Neural progenitor cell (in vitro differentiated cells): Measurements from ENCODE around the gene RANBP6. TPM values are rescaled to one million over a fixed set of nuclear protein-coding genes. Genes with fewer than 3 reads are reported as not detected.

Experiments used
- DNase-seq: peaks from one replicate; pipeline ENCODE4 v3.0.0-alpha.2; 2016; ENCODE audit warnings: low spot score
- H2AFZ ChIP-seq: fragments of 200-600 bp; sonication (generic); replicated peaks from 2 replicates; pipeline ENCODE4 v1.6.1; 2016; ENCODE audit warnings: antibody characterized with exemption
- H3F3A ChIP-seq: fragments of 200-600 bp; sonication (generic); 2 replicates; pipeline ENCODE4 v1.6.1; 2016; ENCODE audit warnings: antibody characterized with exemption, low read depth
- H3K27ac ChIP-seq: fragments of 200-600 bp; sonication (generic); 2 replicates; pipeline ENCODE4 v1.5.1; 2016; ENCODE audit warnings: mild to moderate bottlenecking
- H3K27me3 ChIP-seq: fragments of 200-600 bp; sonication (generic); 2 replicates; pipeline ENCODE4 v1.6.1; 2016; ENCODE audit warnings: mild to moderate bottlenecking, moderate library complexity
- H3K36me3 ChIP-seq: fragments of 200-600 bp; sonication (generic); 2 replicates; pipeline ENCODE4 v1.5.1; 2016
- H3K4me1 ChIP-seq: fragments of 200-600 bp; sonication (generic); 2 replicates; pipeline ENCODE4 v1.6.1; 2016; ENCODE audit warnings: mixed run types
- H3K4me2 ChIP-seq: fragments of 200-600 bp; sonication (generic); 2 replicates; pipeline ENCODE4 v1.6.1; 2016
- H3K4me3 ChIP-seq: fragments of 200-600 bp; sonication (generic); 2 replicates; pipeline ENCODE4 v1.5.1; 2016
- H3K79me2 ChIP-seq: fragments of 200-600 bp; sonication (generic); 2 replicates; pipeline ENCODE4 v1.6.1; 2016; ENCODE audit warnings: low read depth
- H3K9ac ChIP-seq: fragments of 200-600 bp; sonication (generic); 2 replicates; pipeline ENCODE4 v1.6.1; 2016
- H3K9me3 ChIP-seq: fragments of 200-600 bp; sonication (generic); 2 replicates; pipeline ENCODE4 v1.5.1; 2016; ENCODE audit warnings: low read depth
- H4K20me1 ChIP-seq: fragments of 200-600 bp; sonication (generic); 2 replicates; pipeline ENCODE4 v1.6.1; 2016; ENCODE audit warnings: low read depth
- H3K27ac Mint-ChIP-seq: 3 replicates; pipeline ENCODE4 v1.8.0; 2021; ENCODE audit warnings: mixed read lengths
- H3K27me3 Mint-ChIP-seq: 2 replicates; pipeline ENCODE4 v1.8.0; 2022; ENCODE audit warnings: low read depth, mild to moderate bottlenecking, inconsistent platforms, moderate library complexity, mixed read lengths; ENCODE audit not compliant: insufficient read depth
- H3K36me3 Mint-ChIP-seq: 3 replicates; pipeline ENCODE4 v1.8.0; 2021; ENCODE audit warnings: mixed read lengths
- H3K4me1 Mint-ChIP-seq: 3 replicates; pipeline ENCODE4 v1.8.0; 2021; ENCODE audit warnings: mixed read lengths
- H3K4me3 Mint-ChIP-seq: 3 replicates; pipeline ENCODE4 v1.8.0; 2021; ENCODE audit warnings: mild to moderate bottlenecking, moderate library complexity, mixed read lengths
- H3K9me3 Mint-ChIP-seq: 3 replicates; pipeline ENCODE4 v1.8.0; 2020; ENCODE audit warnings: mixed read lengths
- CTCF ChIP-seq: fragments of 200-600 bp; sonication (generic); IDR thresholded peaks from 2 replicates; pipeline ENCODE4 v1.5.1; 2017; ENCODE audit warnings: antibody characterized with exemption, mild to moderate bottlenecking
- EZH2 ChIP-seq: fragments of 200-600 bp; sonication (generic); IDR thresholded peaks from 2 replicates; pipeline ENCODE4 v1.6.1; 2017; ENCODE audit warnings: antibody characterized with exemption, mild to moderate bottlenecking, moderate library complexity
- EZH2phosphoT487 ChIP-seq: fragments of 200-600 bp; sonication (generic); IDR thresholded peaks from 2 replicates; pipeline ENCODE4 v1.6.1; 2017; ENCODE audit warnings: antibody characterized with exemption
- total RNA-seq: library from RNA; depleted of rRNA; stranded (reverse); fragments of >200 nt; gene quantifications from 2 replicates; pipeline ENCODE4 v1.2.3, GENCODE V29; 2015; ENCODE audit warnings: low replicate concordance

RANBP6 gene
- total RNA-seq, 1 donor from 2014 or later: 63.0 TPM

- no peak overlapping the region for H2AFZ ChIP-seq
- H3K4me3 ChIP-seq: no peak overlapping the region
- no peaks in the 10 kb centered on the region for H3K27me3 ChIP-seq
- H3K27ac ChIP-seq: no peak overlapping the region
- Mint-ChIP-seq H3K27ac (no peak overlapping the region), H3K4me3 (no peak overlapping the region), H3K4me1 (no peaks in the 10 kb centered on the region), H3K36me3 (no peaks in the 10 kb centered on the region), H3K27me3 (no peaks in the 10 kb centered on the region), H3K9me3 (no peaks in the 10 kb centered on the region)
- H3K9ac ChIP-seq: no peak overlapping the region
- no peaks in the 10 kb centered on the region for H3K4me1 ChIP-seq
- H3K9me3 ChIP-seq: no peaks in the 10 kb centered on the region
- H4K20me1 ChIP-seq: no peaks in the 10 kb centered on the region
- H3K79me2 ChIP-seq: no peaks in the 10 kb centered on the region
- no peak for DNase-seq
- H3K4me2 ChIP-seq: no peak overlapping the region
- no peak for TF ChIP-seq EZH2phosphoT487
- no peak for TF ChIP-seq EZH2
- TF ChIP-seq CTCF: no peak
- no peaks in the 10 kb centered on the region for H3K36me3 ChIP-seq
- no peaks in the 10 kb centered on the region for H3F3A ChIP-seq
These were observed 24.7 kb upstream of the RANBP6 start for GRCh38 chr9:6040077-6040476.

GRCh38 chr9:6036391-6036790 is 21.0 kb upstream of the RANBP6 start:
- Histone ChIP-seq H2AFZ (no peak overlapping the region), H3K4me3 (no peak overlapping the region), H3K36me3 (no peaks in the 10 kb centered on the region), H3K4me1 (no peaks in the 10 kb centered on the region), H3K27ac (no peak overlapping the region), H4K20me1 (no peaks in the 10 kb centered on the region), H3F3A (no peaks in the 10 kb centered on the region), H3K4me2 (no peak overlapping the region), H3K9me3 (no peaks in the 10 kb centered on the region), H3K9ac (no peak overlapping the region), H3K27me3 (no peaks in the 10 kb centered on the region), H3K79me2 (no peaks in the 10 kb centered on the region)
- H3K4me1 Mint-ChIP-seq: no peaks in the 10 kb centered on the region
- H3K27ac Mint-ChIP-seq: no peak overlapping the region
- TF ChIP-seq EZH2 (no peak), EZH2phosphoT487 (no peak), CTCF (no peak)
- no peaks in the 10 kb centered on the region for H3K36me3 Mint-ChIP-seq
- no peak for DNase-seq
- no peaks in the 10 kb centered on the region for H3K27me3 Mint-ChIP-seq
- H3K4me3 Mint-ChIP-seq: no peak overlapping the region
- no peaks in the 10 kb centered on the region for H3K9me3 Mint-ChIP-seq

GRCh38 chr9:6034954-6035353 is 19.5 kb upstream of the RANBP6 start:
- no peaks in the 10 kb centered on the region for H3K27me3 Mint-ChIP-seq
- H3K4me2 ChIP-seq: no peak overlapping the region
- H3K27ac ChIP-seq: no peak overlapping the region
- no peaks in the 10 kb centered on the region for H3K79me2 ChIP-seq
- no peaks in the 10 kb centered on the region for H3K9me3 Mint-ChIP-seq
- H3K4me3 ChIP-seq: no peak overlapping the region
- H3K27me3 ChIP-seq: no peaks in the 10 kb centered on the region
- no peak overlapping the region for H3K4me3 Mint-ChIP-seq
- no peak for TF ChIP-seq EZH2phosphoT487
- no peak overlapping the region for H3K9ac ChIP-seq
- no peaks in the 10 kb centered on the region for H3K36me3 Mint-ChIP-seq
- H3K36me3 ChIP-seq: no peaks in the 10 kb centered on the region
- peaks cover 5% of the 10 kb centered on the region for H3K4me1 Mint-ChIP-seq
- H3K4me1 ChIP-seq: no peaks in the 10 kb centered on the region
- H3K27ac Mint-ChIP-seq: no peak overlapping the region
- no peaks in the 10 kb centered on the region for H3K9me3 ChIP-seq
- DNase-seq: no peak
- H2AFZ ChIP-seq: no peak overlapping the region
- no peaks in the 10 kb centered on the region for H4K20me1 ChIP-seq
- H3F3A ChIP-seq: no peaks in the 10 kb centered on the region

GRCh38 chr9:6029604-6030274 is 14.3 kb upstream of the RANBP6 start:
- peak overlapping the region; percentile 23 for H2AFZ ChIP-seq
- no peak overlapping the region for H3K4me3 Mint-ChIP-seq
- no peak overlapping the region for H3K4me2 ChIP-seq
- H3K36me3 Mint-ChIP-seq: no peaks in the 10 kb centered on the region
- H3K27ac ChIP-seq: no peak overlapping the region
- H3K27ac Mint-ChIP-seq: no peak overlapping the region
- no peaks in the 10 kb centered on the region for H3K9me3 Mint-ChIP-seq
- no peaks in the 10 kb centered on the region for H3K79me2 ChIP-seq
- no peaks in the 10 kb centered on the region for H3K4me1 ChIP-seq
- H3K4me3 ChIP-seq: no peak overlapping the region
- no peak for DNase-seq
- no peaks in the 10 kb centered on the region for H3K27me3 Mint-ChIP-seq
- no peaks in the 10 kb centered on the region for H3F3A ChIP-seq
- H3K9ac ChIP-seq: no peak overlapping the region
- no peaks in the 10 kb centered on the region for H3K36me3 ChIP-seq
- H3K4me1 Mint-ChIP-seq: peaks cover 8% of the 10 kb centered on the region
- TF ChIP-seq EZH2phosphoT487 (no peak), CTCF (no peak)
- no peaks in the 10 kb centered on the region for H3K9me3 ChIP-seq
- no peaks in the 10 kb centered on the region for H4K20me1 ChIP-seq
- no peaks in the 10 kb centered on the region for H3K27me3 ChIP-seq
